ENCODE data around the gene NIPSNAP3A.

- TF ChIP-seq POLR2A (IDR thresholded peaks at IDR 0.05; ENCODE audit: low read length) (no peak), CTCF (IDR thresholded peaks at IDR 0.05) (no peak), HMGXB4 (CRISPR knock-in tag; IDR thresholded peaks at IDR 0.05; ENCODE audit: borderline replicate concordance) (no peak), HOXB13 (CRISPR knock-in tag; IDR thresholded peaks at IDR 0.05; ENCODE audit: low read depth) (no peak), USF2 (IDR thresholded peaks at IDR 0.05) (no peak), MYC (IDR thresholded peaks at IDR 0.05; ENCODE audit: borderline replicate concordance, low read length) (no peak), TP53 (CRISPR knock-in tag; IDR thresholded peaks at IDR 0.05) (no peak), SMC3 (IDR thresholded peaks at IDR 0.05) (no peak), NPAS2 (CRISPR knock-in tag; IDR thresholded peaks at IDR 0.05; ENCODE audit: borderline replicate concordance) (no peak), NFE2L2 (conservative IDR thresholded peaks at IDR 0.05; ENCODE audit: low read length) (no peak; the same call in 1 of the 2 replicates)
These were observed 1.0 kb downstream of the NIPSNAP3A start for GRCh38 chr9:104748359-104749031.

All from A549 (cell line).